GM19395 (cell line): ENCODE data around the gene GNLY.
A peak's percentile ranks its signal among the peaks of the same experiment; 100 is the strongest.

Experiments used
- ATAC-seq: cut with Tn5 transposase; IDR thresholded peaks from one replicate; pipeline ENCODE4 v1.9.1; 2021; ENCODE audit warnings: mild to moderate bottlenecking, moderate library complexity; ENCODE audit not compliant: unreplicated experiment

Gene GNLY

DNA sequence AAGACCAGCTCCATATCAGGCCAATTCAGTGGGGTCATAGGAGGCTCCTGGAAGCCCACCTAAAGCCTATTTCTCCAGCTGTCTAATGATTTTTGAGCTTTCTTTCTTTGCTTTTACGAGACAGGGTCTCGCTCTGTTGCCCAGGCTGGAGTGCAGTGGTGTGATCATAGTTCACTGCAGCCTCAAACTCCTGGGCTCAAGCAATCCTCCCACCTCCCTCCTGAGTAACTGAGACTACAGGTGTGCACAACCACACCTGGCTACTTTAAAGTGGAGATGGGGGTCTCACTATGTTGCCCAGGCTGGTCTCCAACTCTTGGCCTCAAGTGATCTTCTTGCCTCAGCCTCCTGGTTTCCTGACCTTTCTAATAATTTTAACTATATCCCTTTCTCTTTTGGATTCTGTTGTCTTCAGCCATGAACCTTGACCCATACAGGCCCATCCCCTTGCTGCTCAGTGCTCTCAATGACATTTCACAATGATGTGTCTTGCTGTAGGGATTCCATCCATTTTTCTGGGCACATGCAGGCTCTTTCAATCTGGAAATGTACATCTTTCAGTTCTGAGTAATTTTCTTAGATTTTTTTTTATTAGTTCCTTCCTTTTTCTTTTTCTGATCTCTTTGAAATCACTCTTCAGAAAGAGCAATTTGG is 29.7 kb downstream of the GNLY start:
- no peak for ATAC-seq

- no peak for ATAC-seq
Observed at GRCh38 chr2:85724731-85725181, 30.6 kb downstream of the GNLY start.

GRCh38 chr2:85725451-85725850 is 31.3 kb downstream of the GNLY start:
- no peak for ATAC-seq

- no peak for ATAC-seq
Observed at GRCh38 chr2:85727798-85728197, 33.6 kb downstream of the GNLY start.

GRCh38 chr2:85728342-85728741 is 34.2 kb downstream of the GNLY start:
- ATAC-seq: no peak

DNA sequence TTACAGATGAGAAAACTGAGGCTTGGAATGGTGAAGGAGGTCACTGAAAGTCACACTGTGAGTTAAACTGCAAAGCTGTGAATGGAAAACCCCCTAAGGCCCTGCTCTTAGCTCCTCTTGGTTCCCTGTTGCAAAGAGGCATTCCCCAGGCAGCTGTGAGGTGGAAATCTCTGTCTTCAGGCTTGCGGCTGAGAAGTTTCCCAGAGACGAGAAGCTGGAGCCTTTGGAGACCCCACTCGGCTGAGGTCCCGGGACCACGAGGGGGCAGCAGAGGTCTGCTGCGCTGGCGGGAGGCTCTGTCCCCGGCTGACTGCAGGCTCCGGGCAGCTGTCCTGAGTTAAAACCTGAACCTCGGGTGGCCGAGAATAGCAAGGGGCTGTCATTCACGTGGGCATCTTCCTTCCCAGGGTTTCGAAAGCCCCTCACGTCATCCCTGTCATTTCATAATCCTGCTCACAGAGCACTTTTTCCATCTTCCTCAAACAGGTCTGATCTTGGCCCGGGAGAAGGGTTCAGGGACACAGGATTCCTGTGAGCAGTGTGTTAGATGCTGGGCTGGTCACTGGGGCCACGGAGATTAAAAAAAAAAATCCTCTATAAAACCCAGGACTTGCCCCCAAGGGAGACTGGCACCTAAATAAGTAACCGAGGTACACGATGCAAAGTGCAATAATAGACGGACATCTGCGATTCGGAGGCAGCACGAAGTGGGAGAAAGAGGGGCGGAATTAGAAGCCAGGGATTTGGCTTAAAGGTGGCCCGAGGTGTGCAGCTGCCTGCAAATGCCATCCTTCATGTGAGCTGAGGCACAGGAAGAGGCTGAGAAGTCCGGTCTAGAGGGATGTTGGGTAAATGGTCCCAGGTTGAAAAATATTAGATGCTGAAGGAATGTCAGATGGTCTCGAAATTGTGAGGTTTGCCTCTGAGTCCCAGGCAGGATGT is 35.0 kb downstream of the GNLY start:
- peak; percentile 76 for ATAC-seq

DNA sequence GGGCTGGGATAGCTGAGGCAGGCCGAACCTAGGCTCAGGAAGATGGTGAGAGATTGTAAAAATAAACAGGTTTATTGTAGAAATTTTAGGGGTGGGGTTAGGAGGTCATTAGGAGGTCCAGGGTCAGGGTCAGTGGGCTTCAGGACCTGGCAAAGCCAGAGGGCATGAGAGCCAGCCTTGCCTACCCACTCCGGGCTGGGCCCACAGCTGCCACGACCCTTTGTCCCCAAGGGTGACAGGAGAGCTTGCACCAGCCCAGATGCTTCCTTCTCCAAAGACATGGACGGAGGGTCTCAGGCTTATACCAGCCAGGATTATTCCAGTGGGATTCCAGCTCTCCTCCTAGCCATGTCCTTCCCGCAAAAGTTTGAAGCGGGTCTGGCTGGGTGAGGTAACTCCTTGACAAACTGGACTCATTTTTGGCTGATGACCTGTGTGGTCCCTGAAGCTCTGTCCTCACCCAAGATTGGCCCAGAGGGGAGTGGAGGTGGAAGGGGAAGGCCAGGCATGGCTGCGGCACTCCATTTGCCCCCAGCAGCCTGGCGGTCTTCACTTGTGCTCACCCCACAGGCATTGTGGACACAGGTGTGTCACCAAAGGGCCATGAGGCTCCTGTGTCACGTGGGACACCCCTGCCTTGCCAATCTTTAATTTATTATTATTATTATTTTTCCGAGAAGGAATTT is 35.8 kb downstream of the GNLY start:
- no peak for ATAC-seq

- no peak for ATAC-seq
Observed at GRCh38 chr2:85730686-85731230, 36.6 kb downstream of the GNLY start.

DNA sequence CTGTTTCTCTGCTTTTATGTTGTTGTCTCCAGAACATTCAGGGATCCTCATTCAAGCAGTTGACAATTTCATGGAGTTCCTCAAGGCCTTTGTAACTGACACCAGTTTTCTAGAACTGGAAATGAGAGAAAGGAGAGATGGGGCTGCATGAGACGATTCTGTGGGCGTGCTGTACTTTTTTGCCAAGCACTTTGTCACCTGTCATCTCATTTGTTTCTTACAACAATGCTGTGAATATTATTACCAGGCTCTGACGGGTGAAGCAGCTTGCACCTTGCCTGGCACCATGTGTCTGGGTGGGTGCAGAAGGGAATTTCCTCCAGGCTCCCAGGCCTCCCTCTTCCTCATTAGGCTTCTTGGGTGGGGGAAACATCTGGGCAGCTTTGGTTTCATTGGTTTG is 37.4 kb downstream of the GNLY start:
- ATAC-seq: no peak

GRCh38 chr2:85732467-85733120 is 38.4 kb downstream of the GNLY start:
- no peak for ATAC-seq

DNA sequence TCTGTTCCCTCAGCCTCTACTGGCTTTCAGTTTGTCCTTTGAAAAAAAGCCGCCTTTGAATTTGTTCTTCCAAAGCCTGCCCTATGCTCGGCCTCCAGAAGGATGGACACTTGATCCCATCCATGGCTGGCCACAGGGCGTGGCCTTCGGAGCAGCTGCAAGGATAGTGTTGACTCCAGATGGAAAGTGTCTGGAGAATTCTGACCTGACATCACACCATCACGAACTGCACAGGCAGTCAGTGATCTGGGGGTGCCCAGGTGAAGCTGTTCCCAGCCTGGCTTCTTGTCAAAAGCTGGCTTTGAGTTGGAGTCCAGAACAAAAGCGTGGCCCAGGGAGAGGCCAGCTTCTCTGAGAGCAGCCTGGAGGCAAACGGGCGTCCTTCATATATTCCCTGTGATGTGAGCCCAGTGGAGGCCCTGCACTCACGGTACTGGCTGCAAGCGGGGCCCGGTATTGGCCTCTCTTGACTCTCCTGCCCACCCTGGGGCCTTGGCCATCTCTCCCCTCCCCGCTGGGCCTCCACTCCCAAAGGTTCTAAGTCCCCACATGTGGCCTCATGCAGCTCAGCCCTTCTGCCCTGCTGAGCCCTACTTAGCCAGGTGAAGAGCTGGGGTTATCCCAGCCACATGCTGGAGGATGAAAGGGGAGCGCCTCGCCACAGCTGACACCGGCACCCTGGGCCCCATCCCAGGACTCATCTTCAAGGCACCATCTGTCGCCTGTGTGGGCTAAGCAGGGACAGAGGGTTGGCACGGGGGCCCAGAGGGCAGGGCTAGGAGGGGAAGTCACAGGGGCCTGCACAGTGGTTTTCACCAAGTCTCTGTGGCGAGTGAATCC is 39.2 kb downstream of the GNLY start:
- no peak for ATAC-seq

- ATAC-seq: no peak
Observed at GRCh38 chr2:85734015-85734414, 39.9 kb downstream of the GNLY start.

GRCh38 chr2:85734942-85735608 is 40.9 kb downstream of the GNLY start:
- no peak for ATAC-seq

DNA sequence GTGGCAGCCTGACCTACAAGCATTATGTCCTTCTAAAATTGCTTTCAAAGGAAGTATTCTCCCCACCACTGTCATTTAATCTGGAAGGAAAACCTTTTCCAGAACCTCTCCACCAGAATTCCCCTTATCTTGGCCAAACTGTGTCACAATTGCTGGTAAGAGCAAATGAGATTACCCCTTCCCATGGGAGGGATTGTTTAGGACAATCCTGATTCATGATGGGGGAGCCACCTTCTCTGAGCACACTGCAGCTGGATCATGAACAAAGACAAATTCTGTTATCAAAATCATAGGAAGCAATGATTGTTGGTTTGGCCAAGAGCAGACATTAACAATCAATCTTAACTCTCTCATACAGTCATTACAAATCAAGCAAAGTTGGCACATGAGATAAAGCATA is 41.5 kb downstream of the GNLY start:
- no peak for ATAC-seq

- no peak for ATAC-seq
Observed at GRCh38 chr2:85736456-85737355, 42.5 kb downstream of the GNLY start.

DNA sequence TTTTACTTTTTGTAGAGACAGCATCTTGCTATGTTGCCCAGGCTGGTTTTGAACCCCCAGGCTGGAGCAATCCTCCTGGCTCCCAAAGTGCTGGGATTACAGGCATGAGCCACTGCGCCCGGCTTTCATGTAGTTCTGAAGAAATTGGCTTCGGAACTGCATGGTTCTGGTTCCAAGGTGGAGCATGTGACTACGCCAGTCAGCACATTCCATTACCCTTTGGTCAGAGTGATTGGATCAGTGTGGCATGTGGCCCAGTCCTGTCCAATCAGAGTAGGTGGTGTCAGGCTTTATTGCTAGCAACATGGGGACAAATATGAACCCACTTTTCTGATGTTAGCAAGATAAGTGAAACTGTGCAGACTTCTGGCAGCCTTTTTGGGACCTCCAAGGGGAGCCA is 43.3 kb downstream of the GNLY start:
- ATAC-seq: no peak

DNA sequence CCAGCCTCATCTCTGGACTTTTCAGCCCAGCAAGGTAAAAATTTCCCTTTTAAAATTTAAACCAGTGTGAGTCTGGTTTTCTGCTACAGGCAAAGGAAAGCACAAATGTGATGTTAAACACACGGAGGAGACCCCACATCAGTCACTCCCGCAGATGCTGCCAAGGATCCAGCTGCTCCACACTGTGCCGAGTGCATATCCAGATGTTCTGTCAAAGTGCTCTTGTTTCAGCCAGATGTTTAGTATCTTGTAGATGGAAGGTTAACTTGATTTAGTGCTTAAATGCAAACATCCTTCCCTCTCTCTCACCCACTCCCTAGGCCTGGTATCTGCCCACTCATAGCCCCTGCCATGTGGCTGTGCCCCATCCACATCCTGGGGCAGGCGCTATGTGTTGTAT is 43.8 kb downstream of the GNLY start:
- ATAC-seq: no peak

DNA sequence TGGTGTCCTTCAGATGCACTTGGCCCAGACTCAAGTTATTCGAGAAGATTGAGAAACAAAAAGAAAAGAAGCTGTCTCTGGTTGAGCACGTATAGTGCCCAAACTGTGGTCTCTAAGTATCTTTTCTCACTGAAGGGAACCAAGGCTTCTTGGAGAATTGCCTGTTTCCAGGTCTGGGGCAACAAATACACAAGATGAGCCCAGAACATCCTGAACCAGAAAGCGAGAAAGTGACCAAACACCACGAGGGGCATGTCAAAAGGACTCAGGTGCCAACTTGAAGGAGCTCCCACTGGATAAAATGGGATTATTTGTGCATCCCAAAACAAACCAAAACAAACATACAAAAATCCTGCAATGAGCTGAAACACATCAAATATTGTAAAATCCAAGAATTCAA is 46.0 kb downstream of the GNLY start:
- ATAC-seq: no peak
